Neural progenitor cell (in vitro differentiated cells): ENCODE measurements around the gene LRBA. TPM values are rescaled to one million over a fixed set of nuclear protein-coding genes. Genes with fewer than 3 reads are reported as not detected.

ENCODE experiments used
- DNase-seq: peaks from one replicate; pipeline ENCODE4 v3.0.0-alpha.2; 2016; ENCODE audit warnings: low spot score
- H2AFZ ChIP-seq: fragments of 200-600 bp; sonication (generic); replicated peaks from 2 replicates; pipeline ENCODE4 v1.6.1; 2016; ENCODE audit warnings: antibody characterized with exemption
- H3F3A ChIP-seq: fragments of 200-600 bp; sonication (generic); 2 replicates; pipeline ENCODE4 v1.6.1; 2016; ENCODE audit warnings: antibody characterized with exemption, low read depth
- H3K27ac ChIP-seq: fragments of 200-600 bp; sonication (generic); 2 replicates; pipeline ENCODE4 v1.5.1; 2016; ENCODE audit warnings: mild to moderate bottlenecking
- H3K27me3 ChIP-seq: fragments of 200-600 bp; sonication (generic); 2 replicates; pipeline ENCODE4 v1.6.1; 2016; ENCODE audit warnings: mild to moderate bottlenecking, moderate library complexity
- H3K36me3 ChIP-seq: fragments of 200-600 bp; sonication (generic); 2 replicates; pipeline ENCODE4 v1.5.1; 2016
- H3K4me1 ChIP-seq: fragments of 200-600 bp; sonication (generic); 2 replicates; pipeline ENCODE4 v1.6.1; 2016; ENCODE audit warnings: mixed run types
- H3K4me2 ChIP-seq: fragments of 200-600 bp; sonication (generic); 2 replicates; pipeline ENCODE4 v1.6.1; 2016
- H3K4me3 ChIP-seq: fragments of 200-600 bp; sonication (generic); 2 replicates; pipeline ENCODE4 v1.5.1; 2016
- H3K79me2 ChIP-seq: fragments of 200-600 bp; sonication (generic); 2 replicates; pipeline ENCODE4 v1.6.1; 2016; ENCODE audit warnings: low read depth
- H3K9ac ChIP-seq: fragments of 200-600 bp; sonication (generic); 2 replicates; pipeline ENCODE4 v1.6.1; 2016
- H3K9me3 ChIP-seq: fragments of 200-600 bp; sonication (generic); 2 replicates; pipeline ENCODE4 v1.5.1; 2016; ENCODE audit warnings: low read depth
- H4K20me1 ChIP-seq: fragments of 200-600 bp; sonication (generic); 2 replicates; pipeline ENCODE4 v1.6.1; 2016; ENCODE audit warnings: low read depth
- H3K27ac Mint-ChIP-seq: 3 replicates; pipeline ENCODE4 v1.8.0; 2021; ENCODE audit warnings: mixed read lengths
- H3K27me3 Mint-ChIP-seq: 2 replicates; pipeline ENCODE4 v1.8.0; 2022; ENCODE audit warnings: low read depth, mild to moderate bottlenecking, inconsistent platforms, moderate library complexity, mixed read lengths; ENCODE audit not compliant: insufficient read depth
- H3K36me3 Mint-ChIP-seq: 3 replicates; pipeline ENCODE4 v1.8.0; 2021; ENCODE audit warnings: mixed read lengths
- H3K4me1 Mint-ChIP-seq: 3 replicates; pipeline ENCODE4 v1.8.0; 2021; ENCODE audit warnings: mixed read lengths
- H3K4me3 Mint-ChIP-seq: 3 replicates; pipeline ENCODE4 v1.8.0; 2021; ENCODE audit warnings: mild to moderate bottlenecking, moderate library complexity, mixed read lengths
- H3K9me3 Mint-ChIP-seq: 3 replicates; pipeline ENCODE4 v1.8.0; 2020; ENCODE audit warnings: mixed read lengths
- CTCF ChIP-seq: fragments of 200-600 bp; sonication (generic); IDR thresholded peaks from 2 replicates; pipeline ENCODE4 v1.5.1; 2017; ENCODE audit warnings: antibody characterized with exemption, mild to moderate bottlenecking
- EZH2 ChIP-seq: fragments of 200-600 bp; sonication (generic); IDR thresholded peaks from 2 replicates; pipeline ENCODE4 v1.6.1; 2017; ENCODE audit warnings: antibody characterized with exemption, mild to moderate bottlenecking, moderate library complexity
- EZH2phosphoT487 ChIP-seq: fragments of 200-600 bp; sonication (generic); IDR thresholded peaks from 2 replicates; pipeline ENCODE4 v1.6.1; 2017; ENCODE audit warnings: antibody characterized with exemption
- total RNA-seq: library from RNA; depleted of rRNA; stranded (reverse); fragments of >200 nt; gene quantifications from 2 replicates; pipeline ENCODE4 v1.2.3, GENCODE V29; 2015; ENCODE audit warnings: low replicate concordance

Gene LRBA
- total RNA-seq, 1 donor from 2014 or later, result 111 TPM

DNA sequence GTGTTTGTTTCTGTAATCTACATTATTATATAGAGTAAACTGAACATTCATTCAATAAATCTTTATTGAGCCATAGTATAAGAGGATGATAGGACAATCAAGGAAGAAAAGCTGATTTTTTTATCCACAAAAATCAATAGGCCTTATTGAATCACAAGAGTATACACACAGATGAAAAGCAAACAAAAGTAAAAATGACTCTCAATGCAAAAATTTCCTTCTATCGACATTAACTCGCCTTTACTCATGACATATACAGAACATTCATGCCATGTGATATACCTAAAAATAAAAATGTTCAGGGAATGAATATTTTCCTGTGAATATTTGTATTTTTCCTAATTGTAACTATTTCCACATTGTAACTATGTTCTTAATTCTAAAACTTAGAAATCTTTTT is 161.2 kb downstream of the LRBA start:
- peaks cover 5% of the 10 kb centered on the region for H3K36me3 ChIP-seq
- peaks cover 5% of the 10 kb centered on the region for H3K36me3 Mint-ChIP-seq
- H3K79me2 ChIP-seq, result no peaks in the 10 kb centered on the region
- DNase-seq, result no peak
- H4K20me1 ChIP-seq, result no peaks in the 10 kb centered on the region
- H3K27me3 Mint-ChIP-seq, result peaks cover 2% of the 10 kb centered on the region
- no peak overlapping the region for H3K9ac ChIP-seq
- no peaks in the 10 kb centered on the region for H3K9me3 ChIP-seq
- no peaks in the 10 kb centered on the region for H3K27me3 ChIP-seq
- no peak overlapping the region for H3K27ac ChIP-seq
- H3K4me1 ChIP-seq, result no peaks in the 10 kb centered on the region
- no peaks in the 10 kb centered on the region for H3K4me1 Mint-ChIP-seq
- TF ChIP-seq EZH2, result no peak
- TF ChIP-seq EZH2phosphoT487, result no peak
- TF ChIP-seq CTCF, result no peak
- no peak overlapping the region for H2AFZ ChIP-seq
- H3K4me3 ChIP-seq, result no peak overlapping the region
- no peak overlapping the region for H3K4me2 ChIP-seq
- no peak overlapping the region for H3K4me3 Mint-ChIP-seq
- H3K27ac Mint-ChIP-seq, result no peak overlapping the region
- H3K9me3 Mint-ChIP-seq, result no peaks in the 10 kb centered on the region
- H3F3A ChIP-seq, result peaks cover 3% of the 10 kb centered on the region

DNA sequence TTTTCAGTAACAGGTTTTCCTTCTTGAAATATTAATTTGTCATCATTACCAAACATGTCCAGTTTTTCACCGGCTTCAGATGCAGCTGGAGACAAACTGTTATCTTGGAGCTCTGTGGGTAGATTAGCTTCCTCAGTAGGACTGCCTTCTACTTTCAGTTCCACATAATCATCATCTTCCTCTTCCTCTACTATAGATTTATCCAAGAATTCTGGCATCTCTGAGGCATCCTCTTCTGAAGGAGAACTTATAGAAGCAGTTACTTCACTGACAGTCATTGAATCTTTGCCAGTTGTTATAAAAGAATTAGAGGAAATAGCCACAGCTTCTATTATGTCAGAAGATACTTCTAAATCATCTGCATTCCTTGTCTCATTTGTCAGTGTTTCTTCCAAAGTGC is 162.9 kb downstream of the LRBA start:
- H3F3A ChIP-seq, result peaks cover 3% of the 10 kb centered on the region
- no peak overlapping the region for H3K27ac ChIP-seq
- H4K20me1 ChIP-seq, result no peaks in the 10 kb centered on the region
- no peaks in the 10 kb centered on the region for H3K9me3 Mint-ChIP-seq
- H3K27ac Mint-ChIP-seq, result no peak overlapping the region
- no peaks in the 10 kb centered on the region for H3K4me1 Mint-ChIP-seq
- TF ChIP-seq CTCF (no peak), EZH2 (no peak), EZH2phosphoT487 (no peak)
- H3K4me1 ChIP-seq, result no peaks in the 10 kb centered on the region
- H3K4me2 ChIP-seq, result no peak overlapping the region
- no peak overlapping the region for H3K4me3 Mint-ChIP-seq
- H3K27me3 ChIP-seq, result no peaks in the 10 kb centered on the region
- peaks cover 10% of the 10 kb centered on the region for H3K36me3 ChIP-seq
- H3K27me3 Mint-ChIP-seq, result peaks cover 2% of the 10 kb centered on the region
- no peaks in the 10 kb centered on the region for H3K9me3 ChIP-seq
- no peak overlapping the region for H3K9ac ChIP-seq
- no peak overlapping the region for H3K4me3 ChIP-seq
- no peak for DNase-seq
- H2AFZ ChIP-seq, result no peak overlapping the region
- peaks cover 7% of the 10 kb centered on the region for H3K36me3 Mint-ChIP-seq
- H3K79me2 ChIP-seq, result no peaks in the 10 kb centered on the region

DNA sequence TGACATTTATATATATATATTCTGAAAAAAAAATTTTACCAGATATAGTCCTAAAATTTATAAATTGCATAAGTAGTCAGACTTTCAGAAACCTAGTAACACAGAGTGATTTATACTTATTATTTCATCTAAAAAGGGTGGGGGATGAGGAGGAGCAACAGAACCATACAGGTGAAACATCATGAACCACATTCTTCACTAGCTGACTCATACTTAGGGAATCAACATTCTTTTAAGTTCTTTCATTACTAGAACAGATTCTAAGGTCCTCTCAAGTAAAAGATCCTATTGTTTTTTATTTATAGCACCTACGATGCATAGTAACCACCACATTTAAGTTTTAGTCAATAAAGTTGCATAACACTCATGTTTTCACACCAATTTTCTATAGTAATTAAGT is 166.1 kb downstream of the LRBA start:
- Mint-ChIP-seq H3K27ac (no peak overlapping the region), H3K27me3 (peaks cover 2% of the 10 kb centered on the region)

More for the DNA sequence above, 166.1 kb downstream of the LRBA start:
- H3K27me3 ChIP-seq, result no peaks in the 10 kb centered on the region
- no peak for DNase-seq
- no peaks in the 10 kb centered on the region for H3K9me3 ChIP-seq
- H3K79me2 ChIP-seq, result no peaks in the 10 kb centered on the region
- no peak overlapping the region for H3K4me3 Mint-ChIP-seq
- H4K20me1 ChIP-seq, result no peaks in the 10 kb centered on the region
- H3K36me3 ChIP-seq, result peaks cover 10% of the 10 kb centered on the region
- H3K4me3 ChIP-seq, result no peak overlapping the region
- no peaks in the 10 kb centered on the region for H3K4me1 Mint-ChIP-seq
- no peak overlapping the region for H3K4me2 ChIP-seq
- H3K9ac ChIP-seq, result no peak overlapping the region
- no peaks in the 10 kb centered on the region for H3F3A ChIP-seq
- H3K27ac ChIP-seq, result no peak overlapping the region
- no peaks in the 10 kb centered on the region for H3K4me1 ChIP-seq
- no peaks in the 10 kb centered on the region for H3K9me3 Mint-ChIP-seq
- TF ChIP-seq EZH2, result no peak
- no peak for TF ChIP-seq EZH2phosphoT487
- no peak for TF ChIP-seq CTCF
- H3K36me3 Mint-ChIP-seq, result peaks cover 10% of the 10 kb centered on the region
- no peak overlapping the region for H2AFZ ChIP-seq
